Measurements from ENCODE around the gene TBX4. TPM values are rescaled to one million over a fixed set of nuclear protein-coding genes. Genes with fewer than 3 reads are reported as not detected.

The TBX4 gene
- total RNA-seq, 1 experiment from 2014 or later: not detected

DNA sequence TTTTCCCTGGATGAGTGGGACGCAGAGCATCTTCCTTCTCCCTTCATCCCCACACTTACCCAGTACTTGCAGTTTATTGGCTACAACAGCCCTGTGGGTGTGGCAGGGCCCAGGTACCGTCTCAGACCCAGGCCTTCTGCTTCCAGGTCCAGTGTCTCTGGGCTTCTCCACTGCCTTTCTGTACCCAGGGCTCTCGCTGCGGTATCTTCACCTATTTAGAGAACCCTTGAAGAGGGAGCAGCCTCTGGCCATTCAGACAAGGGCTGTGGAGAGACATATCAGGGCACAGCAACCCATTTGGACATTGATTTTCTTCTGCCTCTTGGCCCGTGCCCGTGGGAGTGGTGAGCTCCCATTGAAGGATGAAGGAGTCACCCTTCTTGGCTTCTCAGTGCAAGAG lies 17.3 kb downstream of the TBX4 start:
- intact Hi-C loops (cut with micrococcal nuclease): no loop called here
- Histone ChIP-seq H3K4me2 (ENCODE audit: low read length) (no peak overlapping the region), H3K9me3 (ENCODE audit: low read length) (no peaks in the 10 kb centered on the region), H3K36me3 (ENCODE audit: low read depth, low read length) (no peaks in the 10 kb centered on the region), H3K9ac (ENCODE audit: low read length) (no peak overlapping the region), H3K27me3 (ENCODE audit: low read length) (no peaks in the 10 kb centered on the region), H3K27ac (ENCODE audit: low read length) (no peak overlapping the region), H3K4me3 (ENCODE audit: low read length) (no peak overlapping the region), H3K4me1 (ENCODE audit: insufficient read depth, low read length) (peaks cover 6% of the 10 kb centered on the region), H3K79me2 (ENCODE audit: low read length) (no peaks in the 10 kb centered on the region), H2AFZ (ENCODE audit: low read length) (no peak overlapping the region), H3F3A (ENCODE audit: low read length, unreplicated experiment) (no peaks in the 10 kb centered on the region), H4K20me1 (ENCODE audit: low read length) (no peaks in the 10 kb centered on the region), H3K9me2 (replicated peaks; ENCODE audit: low read length) (no peaks in the 10 kb centered on the region)
- CTCF ChIA-PET: no interaction called here
- ATAC-seq (no peak), DNase-seq (no peak)
- BruUV-seq (replicated peaks): no TSS peak
- POLR2A ChIA-PET (ENCODE audit: unreplicated experiment): no interaction called here
- no peak for TF ChIP-seq EZH2 (IDR thresholded peaks at IDR 0.05; ENCODE audit: low read length, unreplicated experiment)
- TF ChIP-seq, protein P1, sequence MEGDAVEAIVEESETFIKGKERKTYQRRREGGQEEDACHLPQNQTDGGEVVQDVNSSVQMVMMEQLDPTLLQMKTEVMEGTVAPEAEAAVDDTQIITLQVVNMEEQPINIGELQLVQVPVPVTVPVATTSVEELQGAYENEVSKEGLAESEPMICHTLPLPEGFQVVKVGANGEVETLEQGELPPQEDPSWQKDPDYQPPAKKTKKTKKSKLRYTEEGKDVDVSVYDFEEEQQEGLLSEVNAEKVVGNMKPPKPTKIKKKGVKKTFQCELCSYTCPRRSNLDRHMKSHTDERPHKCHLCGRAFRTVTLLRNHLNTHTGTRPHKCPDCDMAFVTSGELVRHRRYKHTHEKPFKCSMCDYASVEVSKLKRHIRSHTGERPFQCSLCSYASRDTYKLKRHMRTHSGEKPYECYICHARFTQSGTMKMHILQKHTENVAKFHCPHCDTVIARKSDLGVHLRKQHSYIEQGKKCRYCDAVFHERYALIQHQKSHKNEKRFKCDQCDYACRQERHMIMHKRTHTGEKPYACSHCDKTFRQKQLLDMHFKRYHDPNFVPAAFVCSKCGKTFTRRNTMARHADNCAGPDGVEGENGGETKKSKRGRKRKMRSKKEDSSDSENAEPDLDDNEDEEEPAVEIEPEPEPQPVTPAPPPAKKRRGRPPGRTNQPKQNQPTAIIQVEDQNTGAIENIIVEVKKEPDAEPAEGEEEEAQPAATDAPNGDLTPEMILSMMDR (conservative IDR thresholded peaks at IDR 0.05; ENCODE audit: low read depth, low read length): no peak
- TF ChIP-seq EZH2phosphoT487 (IDR thresholded peaks at IDR 0.05; ENCODE audit: borderline replicate concordance, low read length): no peak

DNA sequence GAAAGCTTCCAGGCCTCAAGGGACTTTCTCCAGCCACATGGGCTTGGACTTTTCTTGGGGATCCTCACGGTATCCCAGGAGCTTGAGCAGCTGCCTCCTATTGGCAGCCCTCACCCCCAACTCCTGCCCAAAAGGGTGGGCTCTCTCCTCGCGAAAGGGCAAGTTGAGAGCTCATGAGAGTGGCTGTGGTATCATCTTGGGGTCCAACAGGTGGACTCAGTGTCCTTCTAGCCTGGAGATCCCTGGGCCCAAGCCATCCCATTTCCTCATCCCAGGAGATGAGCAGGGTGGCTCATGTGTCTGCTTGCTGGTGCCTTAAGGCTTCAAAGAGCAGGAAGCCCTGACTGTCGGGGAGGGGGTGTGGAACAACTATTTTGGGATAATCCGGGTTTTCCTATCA lies 17.7 kb downstream of the TBX4 start:
- Histone ChIP-seq H3F3A (ENCODE audit: low read length, unreplicated experiment) (no peaks in the 10 kb centered on the region), H3K79me2 (ENCODE audit: low read length) (no peaks in the 10 kb centered on the region), H3K4me2 (ENCODE audit: low read length) (no peak overlapping the region), H4K20me1 (ENCODE audit: low read length) (no peaks in the 10 kb centered on the region), H3K4me3 (ENCODE audit: low read length) (no peak overlapping the region), H3K36me3 (ENCODE audit: low read depth, low read length) (no peaks in the 10 kb centered on the region), H3K4me1 (ENCODE audit: insufficient read depth, low read length) (peaks cover 10% of the 10 kb centered on the region), H3K27me3 (ENCODE audit: low read length) (no peaks in the 10 kb centered on the region), H2AFZ (ENCODE audit: low read length) (no peak overlapping the region), H3K27ac (ENCODE audit: low read length) (no peak overlapping the region), H3K9me3 (ENCODE audit: low read length) (no peaks in the 10 kb centered on the region), H3K9me2 (replicated peaks; ENCODE audit: low read length) (no peaks in the 10 kb centered on the region), H3K9ac (ENCODE audit: low read length) (no peak overlapping the region)
- CTCF ChIA-PET: no interaction called here
- DNase-seq: no peak
- BruUV-seq (replicated peaks): no TSS peak
- no peak for ATAC-seq
- intact Hi-C loops (cut with micrococcal nuclease): no loop called here
- POLR2A ChIA-PET (ENCODE audit: unreplicated experiment): no interaction called here
- TF ChIP-seq, protein P1 (conservative IDR thresholded peaks at IDR 0.05; ENCODE audit: low read depth, low read length): no peak
- no peak for TF ChIP-seq EZH2 (IDR thresholded peaks at IDR 0.05; ENCODE audit: low read length, unreplicated experiment)
- no peak for TF ChIP-seq EZH2phosphoT487 (IDR thresholded peaks at IDR 0.05; ENCODE audit: borderline replicate concordance, low read length)

DNA sequence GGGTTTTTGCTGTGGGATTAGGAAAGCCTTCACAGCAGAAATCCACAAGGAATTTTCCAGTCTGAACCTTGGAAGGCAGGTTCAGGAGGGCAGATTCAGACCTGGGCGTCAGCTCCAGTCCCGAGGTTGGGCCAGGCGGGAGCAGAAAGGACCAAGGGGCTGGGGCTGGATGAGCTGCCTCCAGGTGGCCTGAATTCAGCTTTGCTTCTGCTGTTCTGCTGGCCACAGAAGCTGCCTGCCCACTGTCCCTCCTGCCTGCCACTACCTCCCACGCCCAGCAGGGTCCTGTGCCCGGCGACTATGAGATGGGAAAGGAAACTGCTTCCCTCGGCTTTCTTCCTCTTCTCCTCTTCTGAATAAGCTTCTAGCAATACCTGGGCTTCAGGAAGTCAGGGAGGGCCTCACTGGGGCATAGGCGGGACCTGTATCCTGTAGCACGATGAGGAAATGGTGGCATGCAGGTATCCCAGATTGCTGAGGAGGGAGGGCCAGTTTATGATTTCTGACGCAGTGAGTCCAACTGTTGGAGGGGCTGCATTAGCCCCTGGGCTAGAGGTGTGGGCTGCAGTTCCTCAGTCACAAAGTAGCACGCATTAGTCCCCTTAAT lies 18.4 kb downstream of the TBX4 start:
- no peaks in the 10 kb centered on the region for H3K9me2 ChIP-seq (replicated peaks; ENCODE audit: low read length)
- ChIA-PET POLR2A (ENCODE audit: unreplicated experiment) (no interaction called here), CTCF (no interaction called here)
- H3K27ac ChIP-seq (ENCODE audit: low read length): no peak overlapping the region
- intact Hi-C loops (cut with micrococcal nuclease): no loop called here
- no peaks in the 10 kb centered on the region for H3F3A ChIP-seq (ENCODE audit: low read length, unreplicated experiment)
- H3K9me3 ChIP-seq (ENCODE audit: low read length): no peaks in the 10 kb centered on the region
- no TSS peak for BruUV-seq (replicated peaks)
- ATAC-seq (no peak), DNase-seq (no peak)
- H3K79me2 ChIP-seq (ENCODE audit: low read length): no peaks in the 10 kb centered on the region
- H3K4me1 ChIP-seq (ENCODE audit: insufficient read depth, low read length): peaks cover 16% of the 10 kb centered on the region
- no peak overlapping the region for H3K9ac ChIP-seq (ENCODE audit: low read length)
- no peak for TF ChIP-seq EZH2 (IDR thresholded peaks at IDR 0.05; ENCODE audit: low read length, unreplicated experiment)
- TF ChIP-seq, protein P1 (conservative IDR thresholded peaks at IDR 0.05; ENCODE audit: low read depth, low read length): no peak
- TF ChIP-seq EZH2phosphoT487 (IDR thresholded peaks at IDR 0.05; ENCODE audit: borderline replicate concordance, low read length): no peak
- no peaks in the 10 kb centered on the region for H3K36me3 ChIP-seq (ENCODE audit: low read depth, low read length)
- no peaks in the 10 kb centered on the region for H3K27me3 ChIP-seq (ENCODE audit: low read length)
- H2AFZ ChIP-seq (ENCODE audit: low read length): no peak overlapping the region
- no peaks in the 10 kb centered on the region for H4K20me1 ChIP-seq (ENCODE audit: low read length)
- no peak overlapping the region for H3K4me2 ChIP-seq (ENCODE audit: low read length)
- no peak overlapping the region for H3K4me3 ChIP-seq (ENCODE audit: low read length)

Measured in PC-3 (cell line).